T-cell (primary cell): ENCODE results near the gene SLC35F4. TPM values are rescaled to one million over a fixed set of nuclear protein-coding genes. Genes with fewer than 3 reads are reported as not detected.

Source experiments
- ATAC-seq, 4 experiments: fragments of 200-7000 bp in 3 of 4; fragments of 150-1000 bp in 1 of 4; cut with Tn5 transposase; replicated peaks in 1 of 4; 1 replicate in 3 of 4; 2 replicates in 1 of 4; pipeline ENCODE4 v1.10.0; 2021; ENCODE audit warnings: moderate library complexity in 3 of 4, mild to moderate bottlenecking in 2 of 4, moderate number of reproducible peaks in 1 of 4
- CTCF ChIA-PET, 2 donors: fragments of 300-600 bp; sonication (Branson Sonifier 250); formaldehyde crosslinking; loops; one replicate each; lab custom pipeline; 2022; ENCODE audit warnings: antibody characterized with exemption in 2 of 2; lab: Charles Lee
- POLR2A ChIA-PET, 2 donors: fragments of 300-600 bp; sonication (Branson Sonifier 250); formaldehyde crosslinking; loops; one replicate each; lab custom pipeline; 2022; ENCODE audit warnings: antibody characterized with exemption in 2 of 2; lab: Charles Lee
- DNase-seq, 35 experiments: peaks; one replicate each; pipeline versions ENCODE4 v3.0.0 to v3.0.0-alpha.2; 2013 to 2023
- H3K27ac ChIP-seq: one replicate; pipeline ENCODE4 v1.5.1; 2013; ENCODE audit warnings: low read length
- H3K27me3 ChIP-seq, 2 experiments: replicated peaks in 1 of 2; 1 replicate in 1 of 2; 2 replicates in 1 of 2; pipeline versions ENCODE4 v1.6.1 to v1.7.0; 2013; ENCODE audit warnings: low read length in 1 of 2, mixed read lengths in 1 of 2; ENCODE audit not compliant: control insufficient read depth in 2 of 2, insufficient read depth in 2 of 2; ENCODE audit errors: extremely low read depth in 1 of 2
- H3K36me3 ChIP-seq, 2 donors: 1 replicate in 1 of 2; 2 replicates in 1 of 2; pipeline versions ENCODE4 v1.6.1 to v1.7.0; 2013; ENCODE audit warnings: low read length in 1 of 2; ENCODE audit not compliant: control insufficient read depth in 2 of 2, insufficient read depth in 1 of 2; ENCODE audit errors: extremely low read depth in 1 of 2
- H3K4me1 ChIP-seq, 2 experiments: 1 replicate in 1 of 2; 2 replicates in 1 of 2; pipeline versions ENCODE4 v1.6.1 to v1.7.0; 2013; ENCODE audit warnings: low read length in 2 of 2, mixed read lengths in 1 of 2; ENCODE audit not compliant: insufficient read depth in 2 of 2, control insufficient read depth in 1 of 2; ENCODE audit errors: extremely low read depth in 1 of 2
- H3K4me3 ChIP-seq, 2 donors: 1 replicate in 1 of 2; 2 replicates in 1 of 2; pipeline versions ENCODE4 v1.5.1 to v1.7.0; 2013; ENCODE audit warnings: mild to moderate bottlenecking in 2 of 2, low read length in 1 of 2, moderate library complexity in 1 of 2; ENCODE audit not compliant: control insufficient read depth in 1 of 2; ENCODE audit errors: extremely low read depth in 1 of 2
- H3K9me3 ChIP-seq: 2 replicates; pipeline ENCODE4 v1.7.0; 2013
- H3K27ac Mint-ChIP-seq, 2 donors: one replicate each; pipeline ENCODE4 v1.8.0; 2020 to 2021; ENCODE audit warnings: mild to moderate bottlenecking in 2 of 2, mixed read lengths in 2 of 2
- H3K27me3 Mint-ChIP-seq, 2 donors: one replicate each; pipeline ENCODE4 v1.8.0; 2021 to 2022; ENCODE audit warnings: mixed read lengths in 2 of 2
- H3K36me3 Mint-ChIP-seq: one replicate; pipeline ENCODE4 v1.8.0; 2021; ENCODE audit warnings: mixed read lengths
- H3K4me1 Mint-ChIP-seq, 3 donors: one replicate each; pipeline ENCODE4 v1.8.0; 2020 to 2022; ENCODE audit warnings: mixed read lengths in 3 of 3, mild to moderate bottlenecking in 1 of 3
- H3K4me3 Mint-ChIP-seq, 3 donors: one replicate each; pipeline ENCODE4 v1.8.0; 2020 to 2022; ENCODE audit warnings: mild to moderate bottlenecking in 3 of 3, mixed read lengths in 3 of 3, moderate library complexity in 3 of 3
- H3K9me3 Mint-ChIP-seq, 3 donors: one replicate each; pipeline ENCODE4 v1.8.0; 2020 to 2022; ENCODE audit warnings: mixed read lengths in 3 of 3
- WGBS: methylation state at CpG from one replicate; pipeline ENCODE4 v1.1.5; 2013; ENCODE audit warnings: missing lambda C conversion rate; ENCODE audit not compliant: insufficient coverage; 5-methylcytosine and 5-hydroxymethylcytosine counted together
- total RNA-seq, 35 experiments: library from RNA in 6 of 35; stranded (reverse) in 6 of 35; fragments of 120-200 nt in 1 of 35; gene quantifications; one replicate each; pipeline versions ENCODE4 v1.2.1 to v1.2.4 and lab custom pipeline; 2013 to 2026

The SLC35F4 gene
- total RNA-seq, 5 donors from 2014 or later (not counting 1 experiment from before 2014, with no cell fraction given): not detected

DNA sequence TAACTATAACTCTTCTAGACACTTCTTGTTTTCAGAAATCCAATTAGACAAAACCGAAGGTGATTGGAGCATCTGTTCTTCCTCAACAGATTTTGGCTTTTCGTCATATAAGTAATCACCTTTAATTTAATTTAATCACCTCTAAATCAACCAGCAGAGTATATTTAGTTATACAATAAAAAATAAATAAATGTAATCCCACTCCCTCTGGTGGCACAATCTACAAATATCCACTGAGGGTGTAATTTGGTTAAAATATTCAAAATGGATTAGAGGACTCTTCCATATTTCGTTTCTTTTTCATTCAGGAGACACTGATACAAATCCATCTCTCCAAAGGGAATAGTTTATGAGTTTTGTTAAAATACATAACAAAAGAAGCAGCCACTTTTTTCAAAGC is 18.3 kb upstream of the SLC35F4 start:
- peaks cover 0 to 3% of the 10 kb centered on the region in 2 experiments for H3K27me3 ChIP-seq
- no CpG with 5 or more reads among the region's 3 CpGs for WGBS
- H3K4me1 ChIP-seq: no peaks in the 10 kb centered on the region
- H3K4me3 Mint-ChIP-seq: no peak overlapping the region
- ATAC-seq (no peak), DNase-seq (no peak)
- no peak overlapping the region for H3K27ac ChIP-seq
- H3K9me3 ChIP-seq: no peaks in the 10 kb centered on the region
- no peak overlapping the region for H3K27ac Mint-ChIP-seq
- CTCF ChIA-PET: no interaction called here
- no peaks in the 10 kb centered on the region for H3K9me3 Mint-ChIP-seq
- H3K27me3 Mint-ChIP-seq: peaks cover 8% of the 10 kb centered on the region in 2 donors
- POLR2A ChIA-PET: no interaction called here
- H3K4me1 Mint-ChIP-seq: no peaks in the 10 kb centered on the region
- H3K36me3 Mint-ChIP-seq: no peaks in the 10 kb centered on the region
- H3K4me3 ChIP-seq: no peak overlapping the region
- H3K36me3 ChIP-seq: no peaks in the 10 kb centered on the region

DNA sequence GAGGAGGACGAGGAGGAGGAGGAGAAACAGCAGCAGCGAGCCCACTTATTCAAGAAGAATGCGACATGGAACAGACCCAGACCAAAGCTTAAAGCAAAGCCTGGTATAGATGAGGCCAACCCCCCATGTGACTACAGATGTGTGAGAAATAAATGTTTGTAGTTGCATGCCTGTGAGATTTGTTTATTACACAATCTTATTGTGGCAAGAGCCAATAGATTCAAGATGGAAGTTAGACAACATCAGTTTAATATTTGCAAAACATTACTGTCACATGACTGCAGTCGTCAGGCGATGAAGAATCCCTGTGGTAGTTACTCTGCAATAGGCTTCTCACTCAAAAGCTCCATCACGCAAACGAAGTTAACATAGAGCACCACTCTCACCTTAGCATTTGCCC is 17.2 kb upstream of the SLC35F4 start:
- CTCF ChIA-PET: no interaction called here
- H3K9me3 ChIP-seq: no peaks in the 10 kb centered on the region
- Mint-ChIP-seq H3K4me3 (no peak overlapping the region), H3K27me3 (peaks cover 8% of the 10 kb centered on the region in 2 donors), H3K27ac (no peak overlapping the region), H3K36me3 (no peaks in the 10 kb centered on the region), H3K4me1 (no peaks in the 10 kb centered on the region), H3K9me3 (peaks cover 5 to 6% (median 5%) of the 10 kb centered on the region in 3 donors)
- H3K4me1 ChIP-seq: no peaks in the 10 kb centered on the region
- peaks cover 0 to 3% of the 10 kb centered on the region in 2 experiments for H3K27me3 ChIP-seq
- 67% methylated on average over 5 of the region's 7 CpGs for WGBS
- POLR2A ChIA-PET: no interaction called here
- H3K4me3 ChIP-seq: no peak overlapping the region
- H3K36me3 ChIP-seq: no peaks in the 10 kb centered on the region
- ATAC-seq (no peak), DNase-seq (no peak)
- H3K27ac ChIP-seq: no peak overlapping the region

DNA sequence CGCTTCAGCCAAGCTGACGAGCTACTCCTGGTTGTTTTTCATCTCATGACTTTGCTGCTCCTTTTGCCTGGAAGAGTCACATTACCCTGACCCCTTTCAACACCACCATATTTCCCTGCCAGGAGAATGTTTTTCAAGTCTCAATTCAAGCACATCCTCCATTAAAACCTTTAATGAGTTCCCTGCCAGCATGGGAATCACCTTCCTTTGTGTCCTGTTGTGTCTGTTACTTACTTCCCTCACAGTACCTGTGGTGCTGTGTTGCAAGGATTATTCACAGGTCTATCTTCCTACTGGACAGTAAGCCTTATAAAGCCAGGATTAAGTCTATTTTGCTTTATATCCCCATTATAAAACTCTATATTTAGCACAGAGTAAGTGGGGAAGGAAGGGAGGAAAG is 13.6 kb upstream of the SLC35F4 start:
- ChIA-PET CTCF (no interaction called here), POLR2A (no interaction called here)
- peaks cover 5 to 14% (median 6%) of the 10 kb centered on the region in 3 donors for H3K9me3 Mint-ChIP-seq
- H3K4me1 Mint-ChIP-seq: no peaks in the 10 kb centered on the region
- ATAC-seq (no peak), DNase-seq (no peak)
- Histone ChIP-seq H3K9me3 (no peaks in the 10 kb centered on the region), H3K27ac (no peak overlapping the region), H3K4me3 (no peak overlapping the region), H3K36me3 (no peaks in the 10 kb centered on the region), H3K27me3 (no peaks in the 10 kb centered on the region), H3K4me1 (no peaks in the 10 kb centered on the region)
- H3K27me3 Mint-ChIP-seq: peaks cover 8% of the 10 kb centered on the region in 2 donors
- 75% methylated on average over 2 of the region's 2 CpGs for WGBS
- no peaks in the 10 kb centered on the region for H3K36me3 Mint-ChIP-seq
- no peak overlapping the region for H3K27ac Mint-ChIP-seq
- no peak overlapping the region for H3K4me3 Mint-ChIP-seq

DNA sequence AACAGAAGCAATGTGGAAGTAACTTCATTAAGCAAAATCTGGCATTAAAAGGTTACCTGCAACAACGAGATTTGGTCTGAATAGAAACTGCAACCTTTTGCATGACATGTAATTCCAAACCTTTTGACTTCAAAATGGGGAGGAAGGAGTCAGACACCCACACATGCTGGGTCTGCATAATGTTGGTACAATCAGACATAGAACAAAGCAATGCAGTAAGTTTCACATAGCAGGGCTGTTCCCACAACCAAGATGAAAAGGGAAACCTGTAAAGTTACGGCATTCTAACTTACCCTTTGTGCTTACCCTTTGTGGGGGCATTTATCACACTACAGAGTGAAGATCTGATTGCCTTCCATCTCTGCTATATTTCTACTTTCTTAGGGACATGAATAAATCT is 10.1 kb upstream of the SLC35F4 start:
- H3K4me1 ChIP-seq: no peaks in the 10 kb centered on the region
- no peak overlapping the region for H3K27ac Mint-ChIP-seq
- no peaks in the 10 kb centered on the region for H3K36me3 Mint-ChIP-seq
- H3K4me3 ChIP-seq: no peak overlapping the region
- H3K36me3 ChIP-seq: no peaks in the 10 kb centered on the region
- no peak overlapping the region for H3K4me3 Mint-ChIP-seq
- WGBS: 0% methylated on average over 1 of the region's 2 CpGs
- no peaks in the 10 kb centered on the region for H3K27me3 ChIP-seq
- DNase-seq (no peak), ATAC-seq (no peak)
- H3K27me3 Mint-ChIP-seq: no peaks in the 10 kb centered on the region
- CTCF ChIA-PET: no interaction called here
- H3K9me3 Mint-ChIP-seq: peaks cover 5 to 14% (median 6%) of the 10 kb centered on the region in 3 donors
- no peaks in the 10 kb centered on the region for H3K9me3 ChIP-seq
- POLR2A ChIA-PET: no interaction called here
- no peaks in the 10 kb centered on the region for H3K4me1 Mint-ChIP-seq
- no peak overlapping the region for H3K27ac ChIP-seq

DNA sequence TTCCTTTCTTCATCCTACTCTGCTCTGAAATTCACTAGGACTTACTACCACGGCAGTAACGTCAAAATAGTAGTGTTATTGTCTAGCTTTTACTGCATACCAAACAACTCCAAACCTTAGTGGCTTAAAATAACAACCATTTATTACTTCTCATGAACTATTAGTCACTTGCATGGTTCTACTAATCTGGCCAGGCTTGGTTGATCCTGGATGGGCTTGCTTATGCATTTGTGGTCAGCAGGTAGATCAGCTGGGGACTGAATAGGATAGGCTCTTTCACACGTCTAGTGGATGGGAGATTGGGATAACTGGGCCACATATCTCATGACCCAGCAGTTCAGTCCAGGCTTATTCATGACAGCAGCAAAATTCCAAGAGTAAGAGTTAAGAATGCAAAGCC is 9.4 kb upstream of the SLC35F4 start:
- 14% methylated on average over 1 of the region's 3 CpGs for whole genome bisulfite sequencing
- POLR2A ChIA-PET: no interaction called here

DNA sequence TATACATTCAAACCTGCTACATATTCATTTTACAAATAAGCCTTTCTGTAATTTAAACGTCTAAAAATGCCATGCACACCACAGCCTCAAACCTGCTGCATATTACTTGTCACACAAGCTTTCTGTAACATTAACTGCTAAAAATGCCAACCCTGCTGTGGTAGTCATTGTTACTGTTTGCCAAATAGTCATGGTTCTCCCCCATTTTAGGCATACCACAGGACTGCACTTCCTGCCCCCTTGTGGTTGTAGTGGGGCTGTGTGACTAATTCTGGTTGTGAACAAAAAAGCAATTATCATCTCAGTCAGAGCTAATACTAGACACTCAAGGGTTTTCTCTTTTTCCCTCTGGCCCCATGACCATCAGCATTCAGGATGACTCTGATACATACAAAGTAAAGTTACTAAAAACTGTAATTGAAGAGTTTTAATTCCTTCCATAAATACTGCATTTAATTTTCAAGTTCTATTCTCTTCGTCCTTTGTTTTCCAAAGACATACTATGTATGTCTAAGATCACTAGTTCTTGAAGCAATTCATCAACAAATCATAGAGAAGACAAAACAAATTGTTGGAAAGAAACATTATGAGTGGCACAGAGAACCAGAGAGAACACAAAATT is 5.7 kb upstream of the SLC35F4 start:
- Mint-ChIP-seq H3K4me1 (no peaks in the 10 kb centered on the region), H3K27me3 (peaks cover 6 to 12% of the 10 kb centered on the region in 2 donors), H3K27ac (no peak overlapping the region), H3K4me3 (no peak overlapping the region), H3K36me3 (no peaks in the 10 kb centered on the region), H3K9me3 (peaks cover 0 to 4% (median 0%) of the 10 kb centered on the region in 3 donors)
- ChIA-PET CTCF (no interaction called here), POLR2A (no interaction called here)
- no peak overlapping the region for H3K27ac ChIP-seq
- no peak for ATAC-seq
- no peaks in the 10 kb centered on the region for H3K9me3 ChIP-seq
- DNase-seq: no peak
- peaks cover 0 to 6% of the 10 kb centered on the region in 2 experiments for H3K27me3 ChIP-seq
- no CpG with 5 or more reads among the region's 2 CpGs for WGBS
- H3K4me1 ChIP-seq: no peaks in the 10 kb centered on the region
- H3K4me3 ChIP-seq: no peak overlapping the region
- H3K36me3 ChIP-seq: no peaks in the 10 kb centered on the region

More for the DNA sequence above, 9.4 kb upstream of the SLC35F4 start:
- Mint-ChIP-seq H3K36me3 (no peaks in the 10 kb centered on the region), H3K27ac (no peak overlapping the region), H3K9me3 (peaks cover 5 to 14% (median 6%) of the 10 kb centered on the region in 3 donors), H3K4me3 (no peak overlapping the region), H3K4me1 (no peaks in the 10 kb centered on the region), H3K27me3 (peaks cover 0 to under 1% of the 10 kb centered on the region in 2 donors)
- Histone ChIP-seq H3K4me1 (no peaks in the 10 kb centered on the region), H3K4me3 (no peak overlapping the region), H3K36me3 (no peaks in the 10 kb centered on the region), H3K27ac (no peak overlapping the region), H3K27me3 (no peaks in the 10 kb centered on the region), H3K9me3 (no peaks in the 10 kb centered on the region)
- ATAC-seq (no peak), DNase-seq (no peak)
- CTCF ChIA-PET: no interaction called here
